GM19397 (cell line): Measurements from ENCODE around the gene SCN10A.

Source experiments
- ATAC-seq: cut with Tn5 transposase; IDR thresholded peaks from one replicate; pipeline ENCODE4 v1.9.1; 2021; ENCODE audit warnings: mild to moderate bottlenecking, moderate library complexity; ENCODE audit not compliant: unreplicated experiment

The SCN10A gene

DNA sequence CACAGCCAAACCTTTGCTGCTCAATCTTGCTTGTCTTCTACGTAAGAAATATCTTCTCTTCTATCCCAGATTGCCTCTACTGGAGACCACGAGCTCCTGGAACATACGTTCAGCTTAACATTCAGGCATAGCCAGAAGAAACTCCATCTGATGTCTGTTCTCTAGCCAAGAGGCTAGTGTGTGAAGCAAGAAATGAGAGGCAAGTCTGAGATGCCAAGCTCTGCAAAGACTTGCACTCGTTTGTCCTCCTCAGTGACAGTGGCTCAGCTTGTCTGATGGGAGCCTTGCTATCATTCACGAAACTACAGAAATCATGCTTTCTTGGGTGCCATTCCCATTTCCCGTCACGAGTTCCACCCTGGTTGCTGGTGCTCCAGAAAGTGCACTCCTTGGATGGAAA is at the start of gene SCN10A:
Gene SCN10A (minus strand): TSS at position 192 of the 400 bp plus-strand sequence. CDS start 22,207 bp downstream, outside the sequence.
- no peak for ATAC-seq

DNA sequence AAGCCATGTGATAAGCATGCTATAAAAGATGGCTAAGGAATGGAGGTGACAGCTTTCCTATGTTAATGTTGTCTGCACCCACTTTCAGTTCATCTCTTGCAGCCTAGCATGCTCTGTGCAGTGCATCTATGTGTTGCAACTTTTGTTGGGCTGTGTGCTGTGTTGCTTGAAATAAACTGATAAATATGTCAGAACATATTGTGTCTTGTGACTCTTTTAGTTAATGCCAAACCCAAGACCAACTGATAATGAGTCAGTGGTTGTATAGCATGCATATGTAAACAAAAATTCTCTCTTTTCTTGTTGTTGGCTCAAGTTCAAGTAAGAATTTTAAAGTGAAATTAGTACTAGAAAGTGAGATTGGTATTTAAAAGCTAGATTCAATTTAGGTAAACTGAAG is 37.0 kb upstream of the SCN10A start:
- ATAC-seq: no peak

DNA sequence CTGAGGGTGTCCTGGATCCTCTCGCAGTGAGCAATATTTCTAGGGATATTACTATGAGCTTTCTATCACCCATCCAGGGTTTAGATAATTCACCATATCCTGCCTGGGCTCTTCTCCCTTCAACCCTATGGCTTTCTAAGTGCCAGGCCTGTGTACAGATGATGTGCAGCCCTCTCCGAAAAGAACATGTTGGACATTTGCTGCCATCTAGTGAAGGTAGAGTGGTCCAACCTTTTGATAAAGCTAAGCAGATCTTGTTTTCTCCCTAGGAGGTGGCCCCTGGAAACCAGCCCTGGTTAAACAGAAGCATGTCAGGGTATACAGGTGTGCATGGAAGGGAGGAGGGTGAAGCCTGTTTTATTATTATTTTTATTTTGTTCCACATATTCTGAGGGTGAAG is 27.9 kb upstream of the SCN10A start:
- ATAC-seq: no peak

DNA sequence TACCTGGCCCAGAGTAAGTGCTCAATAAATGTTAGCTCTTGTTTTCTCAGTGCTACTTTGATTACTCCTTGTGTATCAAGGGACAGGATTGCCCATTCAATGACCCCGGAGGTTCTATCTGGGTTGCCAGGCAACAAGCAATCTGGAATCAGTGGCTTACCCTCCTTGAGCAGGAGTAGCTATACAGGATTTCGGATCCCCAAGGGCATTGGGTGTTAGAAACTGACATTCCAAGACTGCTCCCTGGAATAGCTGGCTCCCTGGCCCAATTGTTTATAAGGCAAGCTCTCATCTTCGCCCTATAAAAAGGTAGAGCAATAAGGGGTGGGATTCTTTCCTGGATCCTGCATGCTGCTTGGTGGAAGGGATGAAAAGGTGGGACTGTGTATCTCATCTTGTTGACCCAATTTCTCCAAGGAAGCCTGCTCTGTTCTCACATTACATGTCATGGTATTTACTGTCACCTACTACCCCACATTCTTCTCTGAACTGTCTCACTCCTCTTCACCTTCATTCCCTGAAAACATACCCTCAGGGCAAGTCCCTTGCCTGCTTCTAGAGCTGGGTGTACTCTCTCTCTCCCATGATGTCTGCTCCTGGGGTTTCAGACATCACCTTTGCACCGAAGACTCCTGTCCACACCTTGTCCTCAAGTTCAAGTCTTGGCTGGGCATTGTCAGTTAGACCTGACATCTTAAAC is 26.4 kb upstream of the SCN10A start:
- no peak for ATAC-seq

DNA sequence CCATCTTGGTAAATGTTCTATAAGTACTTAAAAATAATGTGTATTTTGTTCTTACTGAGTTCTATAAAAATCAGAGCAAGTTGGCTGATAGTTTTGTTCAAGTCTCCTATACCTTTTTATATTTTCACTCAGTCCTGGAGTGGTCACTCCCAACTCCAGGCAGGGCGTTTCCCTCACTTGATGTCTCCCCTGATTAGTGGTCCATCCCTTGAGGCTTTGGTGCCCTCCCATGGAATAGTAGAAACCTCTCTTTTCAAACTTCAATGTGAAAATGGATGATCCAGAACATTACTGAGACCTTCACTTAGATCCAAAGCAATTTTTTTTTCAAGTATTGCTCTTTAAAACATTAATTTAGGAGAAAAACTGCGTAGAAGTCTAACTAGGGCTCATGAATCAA is 25.0 kb upstream of the SCN10A start:
- ATAC-seq: no peak

DNA sequence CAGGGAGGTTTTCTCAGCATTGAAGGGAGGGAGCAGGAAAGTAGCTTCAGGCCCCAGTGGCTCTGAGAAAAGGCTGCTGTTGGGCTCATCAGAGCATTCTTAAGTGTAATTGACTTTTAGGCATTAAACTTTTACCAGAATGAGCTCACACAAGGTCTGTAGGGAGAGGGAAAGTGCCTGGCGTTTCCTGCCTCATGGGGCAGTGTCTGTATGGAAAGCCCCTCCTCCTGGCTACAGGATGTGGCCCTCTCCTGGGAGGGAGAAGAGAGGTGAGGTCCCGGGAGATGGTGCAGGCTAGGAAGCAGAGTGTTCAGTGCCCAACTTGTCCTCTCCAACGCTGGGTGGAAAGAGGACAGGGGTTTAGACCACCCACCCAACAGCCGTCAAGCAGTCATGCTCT is 21.3 kb upstream of the SCN10A start:
- no peak for ATAC-seq

DNA sequence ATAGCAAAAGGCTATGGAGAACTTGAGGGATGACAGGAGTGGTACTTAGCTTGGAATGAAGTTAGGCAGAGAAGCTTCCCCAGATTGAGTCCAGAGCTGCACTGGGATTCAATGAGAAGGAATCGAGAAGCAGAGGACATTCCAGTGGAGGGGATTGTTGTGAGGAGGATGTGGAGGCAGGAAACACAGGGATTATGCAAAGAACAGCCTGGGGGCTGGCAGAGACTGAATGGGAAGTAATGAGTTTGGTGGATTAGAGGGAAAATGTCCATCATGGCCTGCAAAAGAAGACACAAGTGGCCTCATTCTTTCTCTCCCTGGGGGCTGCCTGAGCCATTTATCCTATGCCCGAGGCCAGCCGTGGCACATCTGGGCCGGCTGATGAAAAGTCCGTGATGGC is 20.5 kb upstream of the SCN10A start:
- ATAC-seq: no peak

DNA sequence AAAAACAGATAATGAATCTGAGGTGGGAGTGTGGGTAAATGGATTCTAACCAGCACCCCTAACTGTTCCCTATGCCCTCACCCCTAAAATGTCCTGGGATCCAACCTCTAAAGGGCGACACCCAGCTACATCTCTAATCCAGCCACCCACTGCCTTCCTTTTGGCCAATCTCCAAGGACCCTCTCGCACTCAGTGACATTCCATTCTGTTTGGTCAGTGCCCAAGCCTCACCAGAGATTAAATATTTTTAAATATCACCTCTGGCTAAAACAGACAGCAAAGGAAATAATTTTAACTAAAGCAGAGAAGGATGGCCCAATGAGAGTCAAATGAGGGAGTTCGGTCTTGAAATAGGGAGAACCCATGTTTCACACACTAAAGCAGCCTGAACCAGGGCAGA is 19.9 kb upstream of the SCN10A start:
- no peak for ATAC-seq

DNA sequence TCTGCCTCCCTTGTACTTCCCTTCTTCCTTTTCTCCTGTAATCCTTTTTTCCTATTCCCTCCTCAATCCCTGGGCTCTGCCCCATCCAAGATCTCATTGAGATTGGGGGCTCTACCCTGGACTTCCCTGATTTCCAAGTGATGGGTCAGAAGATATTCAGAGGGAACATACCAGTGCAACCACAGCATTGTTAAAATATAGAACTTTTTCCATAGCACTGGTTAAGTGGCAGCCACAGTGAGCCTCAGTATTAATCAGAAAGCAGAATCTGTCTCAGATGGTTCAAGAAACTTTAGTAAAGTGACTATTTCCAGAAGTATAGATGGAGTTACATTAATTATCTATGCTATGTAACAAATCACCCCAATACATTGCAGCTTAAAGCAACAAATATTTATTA is 18.7 kb upstream of the SCN10A start:
- ATAC-seq: no peak

DNA sequence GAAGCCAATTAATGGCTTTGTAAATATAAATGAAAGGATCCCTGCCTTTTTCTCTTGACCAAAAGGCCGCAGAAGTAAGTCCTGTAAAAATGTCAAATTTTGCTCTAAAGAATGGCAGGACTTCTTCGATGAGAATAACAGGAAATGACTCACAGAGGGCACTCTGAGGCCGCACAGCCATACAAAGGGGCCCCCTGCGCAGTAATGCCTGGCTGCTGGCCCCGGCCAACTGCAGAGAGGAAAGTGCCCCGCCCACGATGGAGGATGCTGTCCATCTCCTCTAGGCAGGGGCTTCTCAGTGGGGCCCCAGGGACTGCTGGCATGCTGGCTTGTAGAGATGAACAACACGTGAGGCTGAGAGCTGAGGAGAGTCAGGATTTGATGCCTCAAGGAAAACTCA is 18.1 kb upstream of the SCN10A start:
- no peak for ATAC-seq

DNA sequence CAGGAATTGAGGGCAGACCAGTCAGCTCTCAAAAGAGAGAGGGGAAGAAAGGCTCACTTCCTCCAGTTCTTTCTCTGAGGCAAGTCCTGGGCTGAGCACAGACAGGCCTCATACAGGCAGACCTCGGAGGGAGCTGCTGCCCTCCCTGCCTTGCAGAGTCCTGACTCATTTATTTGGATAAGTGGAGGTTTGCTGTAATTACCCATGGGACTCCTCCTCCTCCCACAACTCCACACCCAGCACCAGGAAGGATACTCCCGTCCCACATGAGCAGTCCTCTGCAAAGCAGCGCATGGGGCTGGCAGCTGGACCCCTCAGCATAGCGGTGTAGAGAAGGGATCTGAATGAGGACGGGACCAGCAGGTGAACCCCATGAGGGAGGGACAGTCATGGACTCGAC is 13.4 kb upstream of the SCN10A start:
- no peak for ATAC-seq

DNA sequence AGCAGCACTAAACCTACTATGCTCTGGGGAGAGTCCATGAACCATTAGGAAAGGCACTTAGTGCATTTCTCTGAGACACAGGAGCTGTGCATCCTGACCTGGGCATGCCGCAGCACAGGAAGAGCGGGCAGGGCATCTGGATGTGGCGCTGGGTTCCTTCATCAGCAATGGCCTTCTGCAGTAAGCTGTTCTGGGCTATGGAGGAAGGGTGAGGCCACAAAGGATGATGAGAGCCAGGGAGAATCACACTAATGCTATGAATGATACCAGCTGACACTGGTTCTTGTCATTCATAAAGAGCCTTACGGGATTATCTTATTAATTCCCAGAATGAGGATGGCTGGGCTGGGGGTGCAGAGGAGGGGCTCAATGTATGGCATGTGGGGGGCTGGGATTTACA is 12.7 kb upstream of the SCN10A start:
- no peak for ATAC-seq

DNA sequence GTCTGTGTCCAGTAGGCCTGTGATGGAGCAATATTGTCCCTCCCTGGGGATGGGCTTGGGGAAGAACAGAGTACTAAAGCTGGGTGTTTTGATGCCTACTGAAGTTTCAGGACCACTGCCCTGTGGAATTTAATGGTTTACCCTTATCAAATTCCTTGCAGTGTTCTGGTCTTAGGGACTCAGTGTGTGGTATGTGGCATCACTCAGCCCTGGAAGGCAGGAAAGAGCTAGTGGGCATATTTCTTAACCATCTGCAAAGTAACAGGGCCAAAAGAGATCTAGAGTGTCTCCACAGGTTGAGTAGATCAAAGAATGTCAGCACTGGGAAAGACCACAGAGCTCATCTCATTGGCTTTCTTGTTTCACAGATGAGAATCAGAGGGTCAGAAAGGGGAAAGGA is 11.8 kb upstream of the SCN10A start:
- ATAC-seq: no peak

DNA sequence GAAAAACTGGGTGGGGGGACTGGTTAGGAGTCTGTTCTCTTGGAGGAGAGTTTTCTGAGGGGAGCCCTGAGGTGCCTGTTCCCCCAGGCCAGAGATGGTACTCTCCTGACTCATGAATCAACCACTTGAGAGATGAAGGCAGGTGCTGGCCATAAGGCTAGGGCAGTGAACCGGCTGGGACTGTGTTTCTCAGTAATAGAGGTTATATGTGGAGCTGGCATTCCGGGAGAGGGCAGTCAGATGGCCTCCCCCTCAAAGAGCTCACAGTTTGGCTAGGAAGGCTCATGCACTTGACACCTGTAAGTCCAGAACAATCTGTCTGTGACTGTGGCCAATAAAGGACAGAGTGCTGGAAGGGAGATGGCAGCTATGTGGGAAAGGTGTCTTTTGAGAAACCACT is 10.0 kb upstream of the SCN10A start:
- no peak for ATAC-seq

DNA sequence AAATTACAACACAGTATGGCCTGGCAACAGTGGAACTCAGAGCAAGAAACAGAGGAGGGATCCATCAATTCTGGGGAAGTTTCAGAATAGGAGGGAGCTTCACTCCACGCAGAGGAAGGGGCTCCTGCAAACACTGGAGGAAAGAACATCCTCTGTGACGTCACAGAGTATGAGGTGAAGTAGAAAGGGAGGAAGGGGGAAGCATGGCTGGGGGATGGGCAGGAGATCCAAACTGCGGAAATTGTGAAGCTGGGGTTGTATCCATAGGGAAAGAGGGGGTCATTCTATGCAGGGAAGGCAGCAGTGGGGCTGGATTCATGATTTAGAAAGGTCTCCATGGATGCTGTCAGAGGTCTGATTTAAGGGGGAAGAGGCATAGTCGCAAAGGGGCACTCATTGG is 8.3 kb upstream of the SCN10A start:
- ATAC-seq: no peak

DNA sequence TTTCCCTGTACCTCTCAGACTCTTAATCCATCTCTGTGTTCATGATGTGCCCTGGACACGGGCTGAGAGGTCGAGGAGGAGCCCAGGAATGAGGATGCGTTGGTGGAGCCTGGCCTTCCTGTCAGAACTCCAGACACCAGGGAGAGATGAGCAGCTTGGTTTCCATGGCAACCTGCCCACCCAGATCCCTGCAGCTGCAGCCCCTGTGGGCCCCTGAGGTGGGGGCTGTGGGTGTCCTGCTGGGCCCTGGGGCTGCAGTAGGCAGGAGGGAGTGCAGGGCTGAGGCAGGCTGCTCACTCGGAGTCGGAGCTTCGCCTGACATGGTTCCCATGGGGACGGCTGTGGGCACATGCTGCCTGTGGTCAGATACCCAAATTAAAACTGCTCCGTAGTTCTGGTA is 7.7 kb upstream of the SCN10A start:
- no peak for ATAC-seq

DNA sequence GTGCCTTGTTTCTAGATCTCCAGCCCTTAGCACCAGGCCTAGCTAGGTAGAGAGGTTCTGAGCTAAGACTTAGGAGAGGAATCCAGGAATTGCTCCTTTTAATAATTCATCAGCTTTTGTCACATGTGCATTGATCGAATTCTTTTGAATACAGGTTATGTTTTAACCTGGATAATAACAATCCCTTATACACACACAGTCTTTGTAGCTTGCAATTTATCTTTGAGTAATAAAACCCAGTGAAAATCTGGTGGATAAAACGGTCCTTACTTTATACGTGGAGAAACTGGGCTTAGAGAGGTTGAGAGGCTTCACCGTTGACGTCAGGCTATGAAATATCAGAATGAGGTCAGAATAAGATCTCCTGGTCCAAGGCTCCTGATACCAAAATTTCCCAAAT is 7.2 kb upstream of the SCN10A start:
- no peak for ATAC-seq

DNA sequence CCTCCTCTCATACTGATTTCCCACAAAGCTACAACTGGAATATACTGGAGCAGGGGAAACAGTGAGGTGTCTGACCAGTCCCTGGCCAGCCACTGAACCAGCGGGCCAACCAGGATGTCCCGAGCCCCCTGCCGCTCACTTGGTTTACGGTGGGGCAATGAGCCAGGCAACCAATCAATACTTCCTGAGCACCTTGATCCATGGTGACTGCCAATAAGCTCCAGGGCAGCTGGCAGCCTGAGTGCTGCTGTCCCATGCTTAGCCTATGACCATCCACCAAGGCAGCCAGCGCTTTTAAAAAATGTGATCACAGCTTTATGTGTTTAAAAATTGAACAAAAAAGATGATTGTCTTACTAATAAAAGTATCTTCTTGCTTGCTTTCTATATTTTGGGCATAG is 4.2 kb downstream of the SCN10A start:
- ATAC-seq: no peak

DNA sequence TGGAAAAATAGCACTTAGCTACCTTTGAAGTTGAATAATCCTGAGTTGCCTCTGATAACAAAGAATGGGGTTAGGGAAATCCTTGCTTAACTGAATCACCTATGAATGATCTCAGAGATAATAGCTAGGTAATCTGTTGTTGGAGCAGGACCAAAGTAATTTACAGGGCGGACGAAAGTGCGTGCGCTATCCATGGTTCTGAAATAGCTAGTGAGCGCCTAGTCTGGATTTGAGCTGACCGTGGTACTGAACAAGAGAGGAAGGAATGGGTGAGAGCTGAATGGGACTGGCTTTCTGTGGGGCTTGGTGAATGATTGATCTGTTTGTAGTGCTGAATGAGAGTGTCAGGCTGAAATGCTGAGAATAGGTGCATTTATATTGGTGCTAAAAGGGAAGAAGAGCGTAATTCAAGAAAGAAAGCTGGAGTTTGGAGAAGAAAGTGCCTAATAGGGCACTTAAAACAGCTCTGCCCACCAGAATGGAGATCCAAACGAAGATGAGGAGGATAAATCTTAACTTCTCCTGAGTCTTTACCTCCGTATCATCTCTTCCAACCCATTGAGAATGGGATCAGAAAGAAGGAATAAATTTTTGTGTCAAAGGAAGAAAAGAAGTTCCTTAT is 10.1 kb downstream of the SCN10A start:
- ATAC-seq: no peak

DNA sequence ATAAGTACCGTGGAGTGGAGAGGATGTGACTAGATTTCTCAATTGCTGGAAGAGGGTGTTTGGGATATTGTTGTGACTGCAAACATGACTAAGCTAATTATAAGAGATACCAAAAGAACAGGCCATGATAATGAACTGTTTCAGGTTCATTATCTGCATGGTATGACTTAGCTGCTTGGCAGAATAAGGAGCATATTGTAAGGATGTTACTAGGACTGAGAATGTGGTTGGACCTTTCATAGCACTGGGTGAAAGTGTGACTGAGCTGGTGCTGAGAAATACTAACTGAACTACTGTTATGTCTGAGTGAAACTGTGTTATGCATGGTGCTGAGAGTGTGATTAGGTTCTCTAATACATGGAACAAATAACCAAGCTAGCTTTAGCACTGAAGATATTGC is 11.0 kb downstream of the SCN10A start:
- no peak for ATAC-seq

DNA sequence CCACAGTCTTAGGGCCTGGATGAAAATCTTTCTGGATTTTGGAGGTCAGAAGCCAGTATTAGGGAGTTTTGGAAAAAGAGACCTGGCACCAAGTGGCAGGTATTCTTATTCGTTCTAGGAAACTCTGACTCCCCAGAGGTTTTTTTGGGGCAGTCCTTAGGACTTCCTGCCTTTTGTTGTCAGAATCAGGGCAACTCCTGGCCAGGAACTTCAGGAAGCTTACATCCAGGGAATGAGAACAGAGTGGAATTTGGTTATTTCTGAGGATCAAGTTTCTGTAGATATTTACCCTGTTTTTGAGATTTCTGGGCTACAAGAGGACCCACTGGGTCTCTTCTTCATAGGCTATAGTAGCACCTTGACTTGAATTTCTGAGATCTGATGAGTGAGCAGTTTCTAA is 15.5 kb downstream of the SCN10A start:
- ATAC-seq: no peak

DNA sequence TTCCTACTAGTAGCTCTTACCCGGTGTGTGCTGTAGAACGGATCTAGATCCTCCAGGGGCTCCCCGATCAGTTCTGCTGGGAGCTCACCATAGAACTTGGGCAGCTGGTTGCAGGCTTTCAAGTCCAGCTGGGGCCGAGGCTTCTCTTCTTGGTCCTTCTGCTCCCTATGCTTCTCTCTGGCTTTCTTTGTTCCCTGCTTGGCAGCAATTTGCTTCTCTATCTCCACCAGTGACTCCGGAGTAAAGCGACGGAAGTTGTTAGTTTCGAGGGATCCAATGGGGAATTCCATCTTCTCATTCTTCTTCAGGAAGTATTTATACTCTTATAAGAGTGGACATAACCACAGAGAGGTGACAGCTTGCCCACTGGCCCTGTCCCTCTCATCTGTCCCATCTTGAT is 22.3 kb downstream of the SCN10A start:
- no peak for ATAC-seq

DNA sequence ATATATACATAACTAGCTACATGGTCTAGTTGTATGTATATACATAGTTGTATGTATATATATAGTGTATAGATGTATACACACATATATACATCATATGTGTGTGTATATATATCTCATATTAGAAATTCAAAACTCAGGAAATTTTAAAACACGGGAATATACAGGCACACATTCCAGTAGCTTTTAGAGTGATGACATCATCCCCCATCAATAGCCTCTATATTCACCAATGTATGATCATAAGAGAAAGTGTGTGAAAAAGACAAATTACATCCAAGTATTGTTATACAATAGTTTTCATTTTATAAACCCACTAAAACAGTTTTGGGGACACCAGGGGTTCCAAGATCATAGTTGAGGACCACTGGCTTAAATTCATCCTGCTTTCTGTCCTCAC is 23.0 kb downstream of the SCN10A start:
- no peak for ATAC-seq
